HG02885 (cell line): ENCODE results near the gene COG5.
"Not testable (repeated sequence)": the region's sequence is repeated elsewhere in the genome, so short reads cannot be mapped to it uniquely, and the experiment has no call there.

Source experiments
- ATAC-seq: cut with Tn5 transposase; IDR thresholded peaks from one replicate; pipeline ENCODE4 v1.9.1; 2021; ENCODE audit warnings: mild to moderate bottlenecking; ENCODE audit not compliant: unreplicated experiment, poor library complexity

COG5 gene

GRCh38 chr7:107294182-107294581, 269.5 kb downstream of the COG5 start:
- no peak for ATAC-seq

- no peak for ATAC-seq
These were observed 271.1 kb downstream of the COG5 start for GRCh38 chr7:107292591-107292990.

GRCh38 chr7:107291434-107291833, 272.3 kb downstream of the COG5 start:
- ATAC-seq, result no peak

- no peak for ATAC-seq
These were observed 276.7 kb downstream of the COG5 start for GRCh38 chr7:107286751-107287621.

DNA sequence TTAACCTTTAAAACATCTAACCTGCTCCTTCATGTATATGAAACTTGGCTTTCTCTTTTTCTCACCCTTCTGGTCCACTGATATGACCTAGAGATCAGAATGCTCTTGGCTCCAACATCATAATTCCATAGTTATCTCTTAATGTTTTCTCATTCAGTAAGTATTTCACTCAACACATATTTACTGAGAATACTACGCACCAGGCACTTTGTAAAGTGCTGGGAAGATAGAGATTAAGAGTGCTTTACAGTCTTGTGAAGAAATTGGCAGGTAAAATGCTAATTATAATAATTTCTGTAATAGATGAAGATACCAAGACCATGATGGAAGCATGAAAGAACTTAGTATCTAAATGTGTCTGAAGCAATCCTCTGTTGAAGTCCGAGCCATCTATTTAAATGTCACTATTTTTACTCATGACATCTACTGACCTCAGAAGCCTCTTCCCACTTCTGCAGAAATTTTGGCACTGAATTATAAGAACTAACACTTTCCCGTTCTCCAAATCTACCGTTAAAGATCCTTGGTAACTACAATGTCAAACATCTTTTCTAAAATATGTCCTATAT, 278.7 kb downstream of the COG5 start:
- ATAC-seq, result no peak

- ATAC-seq, result no peak
These were observed 286.4 kb downstream of the COG5 start for GRCh38 chr7:107277331-107277730.

- ATAC-seq, result no peak
These were observed 287.4 kb downstream of the COG5 start for GRCh38 chr7:107276220-107276827.

DNA sequence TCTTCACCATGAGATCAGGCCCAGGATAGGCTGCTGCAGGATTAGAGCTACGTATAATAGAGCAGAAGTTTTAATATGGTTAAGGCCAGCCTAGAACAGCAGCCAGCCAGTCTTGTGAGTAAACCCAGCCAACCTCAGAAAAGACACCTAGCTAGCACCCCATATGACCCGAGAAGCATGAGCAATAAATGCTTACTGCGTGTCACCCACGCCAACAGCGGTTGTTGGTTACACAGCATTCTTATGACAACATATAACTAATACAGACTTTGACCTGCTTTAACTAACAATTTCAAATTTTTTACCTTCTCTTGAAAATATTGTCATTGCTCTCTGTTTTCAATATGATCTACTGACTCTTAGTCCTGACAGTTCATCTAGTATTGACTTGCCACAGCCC, 289.2 kb downstream of the COG5 start:
- ATAC-seq, result no peak

GRCh38 chr7:107269790-107270189, 293.9 kb downstream of the COG5 start:
- no peak for ATAC-seq

- ATAC-seq, result no peak
These were observed 295.1 kb downstream of the COG5 start for GRCh38 chr7:107268594-107268993.

GRCh38 chr7:107267138-107267537, 296.6 kb downstream of the COG5 start:
- ATAC-seq, result no peak

- ATAC-seq, result no peak
These were observed 299.0 kb downstream of the COG5 start for GRCh38 chr7:107264723-107265122.

- no peak for ATAC-seq
These were observed 300.9 kb downstream of the COG5 start for GRCh38 chr7:107262857-107263256.

DNA sequence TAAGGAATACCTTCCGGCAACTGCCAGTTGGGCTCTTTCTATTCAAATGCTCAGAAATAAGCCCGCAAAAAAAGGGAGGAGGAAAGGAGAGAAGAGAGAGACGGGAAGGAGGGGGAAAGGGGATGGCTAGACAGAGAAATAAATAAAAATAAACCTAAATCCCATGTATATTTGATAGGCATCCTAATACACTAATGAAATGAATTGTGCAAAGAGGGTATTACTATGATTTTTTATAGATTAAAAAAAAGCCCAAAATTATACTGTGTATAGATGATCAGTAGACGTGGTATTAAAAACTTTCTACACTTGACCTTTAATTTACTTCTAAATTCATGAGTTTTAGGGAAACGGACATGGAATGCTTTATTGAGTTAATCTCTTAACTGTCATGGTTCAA, 305.0 kb downstream of the COG5 start:
- ATAC-seq, result no peak

GRCh38 chr7:107255602-107256001, 308.1 kb downstream of the COG5 start:
- no peak for ATAC-seq

- no peak for ATAC-seq
These were observed 309.2 kb downstream of the COG5 start for GRCh38 chr7:107254398-107254985.

DNA sequence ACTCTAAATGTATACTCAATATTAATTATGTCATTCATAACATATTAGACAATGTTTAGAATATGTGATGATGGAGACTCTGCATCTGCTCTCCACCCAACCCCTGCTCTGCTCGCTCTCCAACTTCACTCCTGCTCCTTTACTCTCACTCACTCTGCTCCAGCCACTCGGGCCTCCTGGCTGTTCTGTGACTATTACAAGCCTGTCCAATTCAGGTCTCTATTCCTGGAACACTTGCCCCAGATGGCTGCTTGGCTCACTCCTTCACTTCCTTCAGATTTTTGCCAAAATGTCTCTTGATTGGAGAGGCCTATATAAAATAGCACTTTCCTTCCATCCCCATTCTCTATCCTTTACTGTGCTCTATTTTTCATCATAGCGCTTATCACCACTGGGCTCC, 310.1 kb downstream of the COG5 start:
- ATAC-seq, result no peak

DNA sequence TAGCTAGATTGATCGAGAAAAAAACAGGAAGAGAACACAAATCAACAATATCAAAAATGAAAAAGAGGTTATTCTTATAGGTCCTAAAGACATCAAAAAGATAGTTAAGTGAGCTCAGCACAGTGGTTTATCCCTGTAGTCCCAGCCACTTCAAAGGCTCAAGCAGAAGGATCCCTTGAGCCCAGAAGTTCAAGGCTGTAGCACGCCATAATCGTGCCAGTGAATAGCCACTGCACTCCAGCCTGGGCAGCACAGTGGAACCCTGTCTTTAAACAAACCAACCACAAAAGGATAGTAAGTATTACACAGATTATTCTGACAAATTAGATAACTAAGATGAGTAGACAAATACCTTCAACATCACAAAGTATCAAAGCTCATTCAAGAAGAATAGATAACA, 311.8 kb downstream of the COG5 start:
- no peak for ATAC-seq

DNA sequence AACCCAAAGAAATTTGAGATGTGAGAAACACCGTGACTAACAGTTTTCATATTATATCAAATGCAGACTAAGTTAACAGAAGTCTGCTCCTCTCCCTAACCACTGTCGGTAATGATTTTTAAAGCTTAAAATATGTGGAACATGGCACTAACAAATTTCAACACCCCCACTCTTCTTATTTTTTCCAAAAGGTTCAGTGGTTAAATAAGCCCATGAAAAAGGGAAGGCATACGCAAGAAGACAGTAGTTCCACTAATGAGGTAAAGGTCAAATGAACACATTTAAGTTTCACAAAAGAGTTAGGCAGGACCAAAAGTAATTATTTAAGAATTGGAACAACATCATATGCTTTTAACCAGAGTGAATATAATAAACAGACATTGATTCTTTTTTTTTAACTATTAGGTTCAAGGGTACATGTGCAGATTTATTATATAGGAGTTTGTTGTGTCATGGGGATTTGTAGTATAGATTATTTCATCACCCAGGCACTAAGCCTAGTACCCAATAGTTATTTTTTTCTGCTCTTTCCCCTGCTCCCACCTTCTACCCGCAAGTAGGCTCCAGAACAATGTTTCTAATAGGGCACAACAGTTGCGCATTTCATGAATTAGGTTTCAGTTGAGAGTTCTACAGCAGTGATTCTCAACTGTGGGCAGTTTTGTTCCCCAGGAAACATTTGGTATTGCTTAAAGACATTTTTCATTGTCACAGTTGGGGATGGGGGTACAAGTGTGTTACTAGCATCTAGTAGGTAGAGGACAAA, 315.0 kb downstream of the COG5 start:
- no peak for ATAC-seq

DNA sequence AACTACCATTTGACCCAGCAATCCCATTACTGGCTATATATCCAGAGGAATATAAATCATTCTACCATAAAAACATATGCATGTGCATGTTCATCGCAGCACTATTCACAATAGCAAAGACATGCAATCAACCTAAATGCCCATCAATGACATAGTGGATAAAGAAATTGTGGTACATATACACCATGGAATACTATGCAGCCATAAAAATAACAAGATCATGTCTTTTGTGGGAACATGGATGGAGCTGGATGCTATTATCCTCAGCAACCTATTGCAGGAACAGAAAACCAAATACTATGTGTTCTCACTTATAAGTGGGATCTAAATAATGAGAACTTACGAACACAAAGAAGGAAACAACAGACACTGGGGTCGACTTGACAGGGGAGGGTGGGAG, 316.9 kb downstream of the COG5 start:
- not testable (repeated sequence) for ATAC-seq
